Ishikawa (cell line): ENCODE results near the gene ZC3H8.

ENCODE experiments used
- CEBPB ChIP-seq: IDR thresholded peaks from 2 replicates; pipeline ENCODE4 v1.6.1; 2012
- CREB1 ChIP-seq: IDR thresholded peaks from 2 replicates; pipeline ENCODE4 v1.6.1; 2012; ENCODE audit warnings: low read depth
- EGR1 ChIP-seq: IDR thresholded peaks from 2 replicates; pipeline ENCODE4 v1.6.1; 2012
- EP300 ChIP-seq: IDR thresholded peaks from 2 replicates; pipeline ENCODE4 v1.6.1; 2012; ENCODE audit warnings: borderline replicate concordance
- FOXM1 ChIP-seq: IDR thresholded peaks from 2 replicates; pipeline ENCODE4 v1.6.1; 2012; ENCODE audit warnings: low read depth, borderline replicate concordance
- NFIC ChIP-seq: IDR thresholded peaks from 2 replicates; pipeline ENCODE4 v1.6.1; 2012
- RAD21 ChIP-seq: IDR thresholded peaks from 2 replicates; pipeline ENCODE4 v1.6.1; 2012; ENCODE audit warnings: low read depth
- TAF1 ChIP-seq: IDR thresholded peaks from 2 replicates; pipeline ENCODE4 v1.6.1; 2012; ENCODE audit warnings: low read depth, mild to moderate bottlenecking
- TCF12 ChIP-seq: IDR thresholded peaks from 2 replicates; pipeline ENCODE4 v1.6.1; 2012; ENCODE audit warnings: low read depth
- TEAD4 ChIP-seq: IDR thresholded peaks from 2 replicates; pipeline ENCODE4 v1.6.1; 2012
- YY1 ChIP-seq: IDR thresholded peaks from 2 replicates; pipeline ENCODE4 v1.6.1; 2012; ENCODE audit warnings: low read depth
- ZBTB7A ChIP-seq: IDR thresholded peaks from 2 replicates; pipeline ENCODE4 v1.6.1; 2012; ENCODE audit warnings: low read depth
- TF ChIP-seq, protein P1 (sequence below): IDR thresholded peaks from 2 replicates; pipeline ENCODE4 v1.6.1; 2012; ENCODE audit warnings: low read depth, mild to moderate bottlenecking
- TF ChIP-seq, protein P2 (sequence below): IDR thresholded peaks from 2 replicates; pipeline ENCODE4 v1.6.1; 2012
- TF ChIP-seq, protein P3 (sequence below): IDR thresholded peaks from 2 replicates; pipeline ENCODE4 v1.6.1; 2012

ZC3H8 gene

DNA sequence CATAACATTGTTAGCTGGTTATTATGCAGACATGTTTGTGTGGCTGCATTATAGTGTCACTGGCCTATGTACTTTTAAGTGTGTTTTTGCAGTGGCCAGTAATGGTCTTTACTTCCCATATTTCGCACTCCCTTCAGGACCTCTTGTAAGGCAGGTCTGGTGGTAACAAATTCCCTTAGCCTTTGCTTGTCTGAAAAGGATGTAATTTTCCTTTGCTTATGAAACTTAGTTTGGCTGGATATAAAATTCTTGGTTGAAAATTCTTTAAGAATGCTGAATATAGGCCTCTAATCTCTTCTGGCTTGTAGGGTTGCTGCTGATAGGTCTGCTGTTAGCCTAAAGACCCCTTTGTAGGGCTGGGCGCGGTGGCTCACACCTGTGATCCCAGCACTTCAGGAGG lies 34.7 kb downstream of the ZC3H8 start:
- TF ChIP-seq YY1 (no peak), EP300 (no peak), ZBTB7A (no peak)
- TF ChIP-seq, protein P1, sequence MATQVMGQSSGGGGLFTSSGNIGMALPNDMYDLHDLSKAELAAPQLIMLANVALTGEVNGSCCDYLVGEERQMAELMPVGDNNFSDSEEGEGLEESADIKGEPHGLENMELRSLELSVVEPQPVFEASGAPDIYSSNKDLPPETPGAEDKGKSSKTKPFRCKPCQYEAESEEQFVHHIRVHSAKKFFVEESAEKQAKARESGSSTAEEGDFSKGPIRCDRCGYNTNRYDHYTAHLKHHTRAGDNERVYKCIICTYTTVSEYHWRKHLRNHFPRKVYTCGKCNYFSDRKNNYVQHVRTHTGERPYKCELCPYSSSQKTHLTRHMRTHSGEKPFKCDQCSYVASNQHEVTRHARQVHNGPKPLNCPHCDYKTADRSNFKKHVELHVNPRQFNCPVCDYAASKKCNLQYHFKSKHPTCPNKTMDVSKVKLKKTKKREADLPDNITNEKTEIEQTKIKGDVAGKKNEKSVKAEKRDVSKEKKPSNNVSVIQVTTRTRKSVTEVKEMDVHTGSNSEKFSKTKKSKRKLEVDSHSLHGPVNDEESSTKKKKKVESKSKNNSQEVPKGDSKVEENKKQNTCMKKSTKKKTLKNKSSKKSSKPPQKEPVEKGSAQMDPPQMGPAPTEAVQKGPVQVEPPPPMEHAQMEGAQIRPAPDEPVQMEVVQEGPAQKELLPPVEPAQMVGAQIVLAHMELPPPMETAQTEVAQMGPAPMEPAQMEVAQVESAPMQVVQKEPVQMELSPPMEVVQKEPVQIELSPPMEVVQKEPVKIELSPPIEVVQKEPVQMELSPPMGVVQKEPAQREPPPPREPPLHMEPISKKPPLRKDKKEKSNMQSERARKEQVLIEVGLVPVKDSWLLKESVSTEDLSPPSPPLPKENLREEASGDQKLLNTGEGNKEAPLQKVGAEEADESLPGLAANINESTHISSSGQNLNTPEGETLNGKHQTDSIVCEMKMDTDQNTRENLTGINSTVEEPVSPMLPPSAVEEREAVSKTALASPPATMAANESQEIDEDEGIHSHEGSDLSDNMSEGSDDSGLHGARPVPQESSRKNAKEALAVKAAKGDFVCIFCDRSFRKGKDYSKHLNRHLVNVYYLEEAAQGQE: no peak

DNA sequence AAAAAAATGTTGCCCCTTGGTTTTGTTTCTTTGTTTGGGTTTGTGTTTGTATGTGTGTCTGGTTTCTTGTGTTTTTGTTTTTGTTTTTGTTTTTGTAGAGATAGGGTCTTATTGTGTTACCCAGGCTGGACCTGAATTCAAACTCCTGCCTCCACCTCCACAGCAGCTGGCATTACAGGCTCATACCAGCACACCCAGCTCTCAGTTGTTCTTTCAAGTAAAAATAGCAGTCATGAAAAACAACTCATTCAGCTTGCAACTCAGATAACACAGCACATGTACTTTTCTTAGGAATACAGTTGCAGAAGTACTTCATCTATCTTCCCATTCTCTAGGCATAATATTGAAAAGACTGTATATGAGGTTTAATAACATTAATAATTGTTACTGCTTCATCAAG lies 37.0 kb downstream of the ZC3H8 start:
- TF ChIP-seq ZBTB7A (no peak), CREB1 (no peak), TCF12 (no peak), FOXM1 (no peak), TAF1 (no peak), TEAD4 (no peak), EGR1 (no peak), RAD21 (no peak)
- TF ChIP-seq, protein P1: no peak

DNA sequence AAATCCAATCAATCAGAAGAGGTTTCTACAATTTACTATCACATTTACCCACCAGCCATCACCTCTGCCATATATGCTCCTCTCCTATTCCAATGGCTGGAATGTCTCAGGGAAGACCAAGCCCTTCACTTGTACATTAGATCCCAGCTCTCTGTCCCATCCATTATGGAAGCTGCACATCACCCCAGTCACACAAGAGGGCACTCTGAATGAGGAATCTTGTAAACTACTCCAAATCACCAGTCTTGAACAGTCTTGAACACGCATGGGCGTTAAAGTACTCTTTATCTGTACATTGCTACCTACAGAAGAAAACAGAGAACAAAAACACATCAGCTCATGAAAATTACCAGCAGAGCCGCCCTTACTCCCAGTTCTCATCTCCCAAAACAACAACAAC lies 38.7 kb downstream of the ZC3H8 start:
- TF ChIP-seq RAD21 (peak; percentile 27), FOXM1 (no peak), TCF12 (no peak)
- TF ChIP-seq, protein P2, sequence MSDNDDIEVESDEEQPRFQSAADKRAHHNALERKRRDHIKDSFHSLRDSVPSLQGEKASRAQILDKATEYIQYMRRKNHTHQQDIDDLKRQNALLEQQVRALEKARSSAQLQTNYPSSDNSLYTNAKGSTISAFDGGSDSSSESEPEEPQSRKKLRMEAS: no peak
- TF ChIP-seq, protein P1: no peak

DNA sequence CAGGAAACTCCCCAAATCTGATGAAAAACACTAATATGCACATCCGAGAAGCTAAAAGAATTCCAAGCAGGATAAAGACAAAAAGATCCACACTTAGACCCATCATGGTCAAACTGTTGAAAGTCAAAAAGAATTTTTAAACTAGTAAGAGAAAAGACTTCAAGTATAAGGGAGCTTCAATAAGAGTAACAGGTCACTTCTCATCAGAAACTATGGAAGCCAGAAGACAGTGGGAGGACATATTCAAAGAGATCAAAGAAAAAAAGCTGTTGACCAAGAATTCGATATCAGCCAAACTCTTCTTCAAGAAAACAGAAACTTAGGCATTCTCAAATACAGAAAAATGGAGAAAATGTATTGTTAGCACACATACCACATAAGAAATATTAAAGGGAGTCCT lies 50.4 kb downstream of the ZC3H8 start:
- TF ChIP-seq, protein P3, sequence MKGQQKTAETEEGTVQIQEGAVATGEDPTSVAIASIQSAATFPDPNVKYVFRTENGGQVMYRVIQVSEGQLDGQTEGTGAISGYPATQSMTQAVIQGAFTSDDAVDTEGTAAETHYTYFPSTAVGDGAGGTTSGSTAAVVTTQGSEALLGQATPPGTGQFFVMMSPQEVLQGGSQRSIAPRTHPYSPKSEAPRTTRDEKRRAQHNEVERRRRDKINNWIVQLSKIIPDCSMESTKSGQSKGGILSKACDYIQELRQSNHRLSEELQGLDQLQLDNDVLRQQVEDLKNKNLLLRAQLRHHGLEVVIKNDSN: peak; percentile 44; the same call in 1 of the 2 replicates
- no peak for TF ChIP-seq TCF12

DNA sequence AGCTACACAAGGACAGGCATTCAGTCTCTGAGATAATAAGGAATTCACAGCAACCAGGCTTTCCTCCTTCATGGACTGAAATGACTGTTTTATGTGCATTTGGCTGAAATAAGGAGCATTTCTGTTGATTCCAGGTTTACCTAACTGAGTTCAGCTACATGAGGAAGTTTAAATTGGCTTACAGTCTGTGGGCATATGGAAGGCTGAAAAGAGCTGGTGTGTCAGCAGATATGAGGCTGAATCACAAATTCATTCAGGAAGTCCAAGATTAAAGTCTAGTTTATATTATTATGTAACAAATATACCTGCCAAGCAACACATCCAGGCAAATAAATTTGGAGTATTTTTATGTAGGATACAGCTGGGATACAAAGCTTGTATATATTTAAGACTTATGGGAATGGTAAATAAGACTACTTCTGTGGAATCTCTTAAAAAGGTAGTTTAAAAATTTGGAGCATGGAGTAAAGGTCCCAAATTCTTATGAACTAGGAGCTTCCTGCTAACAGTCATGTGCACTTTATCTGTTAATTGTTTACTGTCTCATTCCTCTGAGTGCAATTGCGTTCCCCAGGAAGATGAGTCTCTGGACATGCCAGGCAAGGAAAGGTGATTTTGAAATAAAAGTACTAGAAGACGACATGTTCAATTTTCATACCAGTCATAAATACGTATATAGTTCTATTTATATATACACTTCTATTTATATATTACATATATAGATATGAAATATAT lies 53.0 kb downstream of the ZC3H8 start:
- no peak for TF ChIP-seq TCF12
- no peak for TF ChIP-seq TAF1
- no peak for TF ChIP-seq EGR1

DNA sequence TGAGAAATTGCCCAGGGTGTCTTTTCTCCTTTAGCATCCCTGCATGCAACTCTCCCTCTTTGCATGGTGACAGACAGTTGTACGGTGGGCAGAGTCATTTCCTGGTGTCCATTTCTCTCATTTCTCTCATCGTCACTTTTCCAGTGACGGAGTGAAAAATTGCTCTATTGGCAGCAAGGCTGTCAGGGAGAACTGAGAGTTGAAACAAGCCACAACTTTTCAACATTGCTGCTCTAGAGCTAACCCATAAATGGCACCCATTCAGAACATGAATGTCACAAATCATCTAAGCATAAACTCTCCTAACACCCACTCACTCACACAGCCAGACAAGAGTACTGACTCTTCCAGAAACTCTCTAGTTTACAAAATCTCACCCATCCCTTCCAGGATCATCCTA lies 55.7 kb downstream of the ZC3H8 start:
- TF ChIP-seq, protein P3: no peak
- TF ChIP-seq ZBTB7A (no peak), TCF12 (no peak), NFIC (no peak), RAD21 (no peak), EP300 (no peak), FOXM1 (no peak), YY1 (no peak), CEBPB (no peak), CREB1 (no peak), TEAD4 (no peak), EGR1 (no peak), TAF1 (no peak)
- TF ChIP-seq, protein P1: no peak
- TF ChIP-seq, protein P2: no peak
